GM21447 (cell line): Measurements from ENCODE around the gene HOXD13.

Experiments used
- ATAC-seq: cut with Tn5 transposase; IDR thresholded peaks from one replicate; pipeline ENCODE4 v1.9.1; 2021; ENCODE audit not compliant: unreplicated experiment

HOXD13 gene

DNA sequence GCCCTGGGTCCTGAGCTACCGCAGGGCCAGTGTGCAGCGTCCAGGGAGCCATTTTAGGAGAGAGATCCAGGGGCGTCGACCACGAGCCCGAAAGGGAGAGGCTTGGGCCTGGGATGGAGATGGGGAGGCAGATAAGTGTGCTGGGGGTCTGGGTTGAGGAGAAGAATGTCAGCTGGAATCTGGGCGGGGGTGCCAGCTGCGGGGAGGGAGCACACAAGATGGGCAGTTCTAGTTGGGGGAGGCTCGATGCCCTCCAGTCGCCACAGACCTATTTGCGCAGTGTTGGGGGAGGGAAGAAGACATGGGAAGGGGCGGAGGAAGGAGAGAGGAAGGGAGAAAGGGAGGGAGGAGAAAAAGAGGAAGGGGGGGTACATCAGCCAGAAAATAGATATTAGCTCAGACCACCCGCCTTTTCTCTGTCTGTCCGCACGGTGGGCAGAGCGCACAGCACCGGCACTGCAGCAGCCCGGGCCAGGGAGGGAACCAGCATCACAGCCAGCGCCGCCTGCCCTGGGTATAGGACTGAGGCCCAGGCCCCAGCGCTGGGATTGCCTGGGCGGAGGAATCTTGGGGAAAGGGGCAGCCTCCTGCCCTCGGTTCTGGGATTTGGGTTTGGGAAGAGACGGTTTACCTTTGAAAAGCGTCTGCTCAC is 12.7 kb downstream of the HOXD13 start:
- ATAC-seq: no peak

DNA sequence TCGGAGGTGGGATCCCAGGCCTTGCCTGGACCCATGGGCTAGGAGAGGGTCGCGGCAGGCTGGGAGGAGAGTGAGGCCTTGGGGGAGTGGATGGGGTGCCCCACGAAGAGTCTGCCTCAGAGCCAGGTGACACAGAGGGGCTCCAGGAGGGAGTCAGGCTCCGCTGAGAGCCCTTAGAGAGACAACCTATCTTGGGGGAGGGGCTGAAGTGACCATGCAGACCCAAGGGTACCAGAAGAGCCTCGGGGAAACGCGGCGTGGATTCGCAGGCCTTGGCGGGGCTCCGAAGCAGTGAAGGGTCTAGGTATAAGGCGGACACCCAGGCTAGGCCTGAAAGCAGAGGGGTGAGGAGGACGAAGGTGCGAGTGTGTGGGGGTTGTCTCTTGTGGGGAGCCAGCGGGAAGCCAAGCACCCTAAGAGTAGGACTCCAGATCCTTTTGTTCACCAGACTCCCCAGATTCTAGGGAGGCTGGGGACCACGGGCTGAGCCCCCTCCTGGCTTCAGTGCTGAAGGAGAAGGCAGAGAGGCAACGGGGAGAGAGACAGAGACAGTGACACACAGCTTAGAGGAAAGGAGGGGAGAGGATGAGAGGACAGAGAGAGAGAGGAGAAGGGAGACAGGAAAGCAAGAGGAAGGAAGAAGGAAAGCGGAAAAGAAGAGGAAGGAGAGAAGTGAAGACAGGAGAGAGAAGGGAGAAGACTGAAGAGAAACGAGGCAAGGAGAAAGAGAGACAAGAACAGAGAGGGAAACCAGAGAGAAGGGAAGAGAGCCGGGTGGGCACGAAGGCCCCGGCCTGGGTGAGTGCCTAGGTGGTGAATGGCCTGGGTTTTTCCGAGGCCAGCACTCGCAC is 13.4 kb downstream of the HOXD13 start:
- no peak for ATAC-seq

DNA sequence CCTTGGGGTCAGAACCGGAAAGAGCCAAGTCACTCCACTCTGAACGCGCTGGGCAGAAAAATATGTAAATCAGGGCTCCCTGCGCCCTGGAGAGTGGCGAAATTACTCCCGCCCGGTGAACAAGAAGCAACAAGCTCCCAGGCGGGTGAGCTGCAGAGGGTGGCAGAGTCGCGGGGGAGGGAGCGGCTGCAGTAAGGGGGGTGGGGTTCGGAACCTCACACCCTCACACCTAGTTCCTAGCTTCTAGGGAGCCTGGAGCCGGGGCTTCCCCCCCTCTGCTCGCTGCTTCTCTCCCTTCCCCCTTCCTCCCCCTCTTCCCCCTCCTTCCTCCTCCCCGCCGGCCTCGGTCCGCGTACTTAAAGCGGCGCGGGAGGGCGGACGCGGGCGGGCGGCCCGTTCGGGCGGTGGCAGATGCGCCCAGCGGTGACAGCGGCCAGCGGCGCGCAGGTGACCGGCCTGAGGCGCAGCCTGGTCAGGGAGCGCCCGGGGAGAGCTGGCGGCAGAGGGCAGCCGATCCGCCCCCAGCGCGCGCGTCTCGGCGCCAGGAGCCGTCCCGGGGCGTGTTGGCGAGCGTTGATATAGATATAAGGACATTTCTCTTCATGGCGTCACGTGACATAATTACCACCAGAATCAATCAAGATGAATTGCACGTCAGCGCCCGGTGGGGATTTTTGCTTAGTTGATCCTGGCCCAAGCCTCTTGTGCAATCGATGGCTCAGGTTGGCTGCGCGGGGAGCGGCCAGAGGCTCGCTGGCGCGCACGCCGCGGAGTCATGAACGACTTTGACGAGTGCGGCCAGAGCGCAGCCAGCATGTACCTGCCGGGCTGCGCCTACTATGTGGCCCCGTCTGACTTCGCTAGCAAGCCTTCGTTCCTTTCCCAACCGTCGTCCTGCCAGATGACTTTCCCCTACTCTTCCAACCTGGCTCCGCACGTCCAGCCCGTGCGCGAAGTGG is 14.3 kb downstream of the HOXD13 start, which contains the start of gene HOXD11:
Gene HOXD11 (plus strand): TSS at position 700 of the 959 bp plus-strand sequence. CDS start 76 bp downstream, at position 776.
- no peak for ATAC-seq

DNA sequence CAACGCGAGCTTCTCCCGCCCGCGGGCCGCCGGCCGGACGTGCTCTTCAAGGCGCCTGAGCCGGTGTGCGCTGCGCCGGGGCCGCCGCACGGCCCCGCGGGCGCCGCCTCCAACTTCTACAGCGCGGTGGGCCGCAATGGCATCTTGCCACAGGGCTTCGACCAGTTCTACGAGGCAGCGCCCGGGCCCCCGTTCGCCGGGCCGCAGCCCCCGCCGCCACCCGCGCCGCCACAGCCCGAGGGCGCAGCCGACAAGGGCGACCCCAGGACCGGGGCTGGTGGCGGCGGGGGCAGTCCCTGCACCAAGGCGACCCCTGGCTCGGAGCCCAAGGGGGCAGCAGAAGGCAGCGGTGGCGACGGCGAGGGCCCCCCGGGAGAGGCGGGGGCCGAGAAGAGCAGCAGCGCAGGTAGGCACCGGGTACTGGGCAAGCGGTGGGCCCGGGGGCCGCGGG is 15.2 kb downstream of the HOXD13 start:
- ATAC-seq: no peak

DNA sequence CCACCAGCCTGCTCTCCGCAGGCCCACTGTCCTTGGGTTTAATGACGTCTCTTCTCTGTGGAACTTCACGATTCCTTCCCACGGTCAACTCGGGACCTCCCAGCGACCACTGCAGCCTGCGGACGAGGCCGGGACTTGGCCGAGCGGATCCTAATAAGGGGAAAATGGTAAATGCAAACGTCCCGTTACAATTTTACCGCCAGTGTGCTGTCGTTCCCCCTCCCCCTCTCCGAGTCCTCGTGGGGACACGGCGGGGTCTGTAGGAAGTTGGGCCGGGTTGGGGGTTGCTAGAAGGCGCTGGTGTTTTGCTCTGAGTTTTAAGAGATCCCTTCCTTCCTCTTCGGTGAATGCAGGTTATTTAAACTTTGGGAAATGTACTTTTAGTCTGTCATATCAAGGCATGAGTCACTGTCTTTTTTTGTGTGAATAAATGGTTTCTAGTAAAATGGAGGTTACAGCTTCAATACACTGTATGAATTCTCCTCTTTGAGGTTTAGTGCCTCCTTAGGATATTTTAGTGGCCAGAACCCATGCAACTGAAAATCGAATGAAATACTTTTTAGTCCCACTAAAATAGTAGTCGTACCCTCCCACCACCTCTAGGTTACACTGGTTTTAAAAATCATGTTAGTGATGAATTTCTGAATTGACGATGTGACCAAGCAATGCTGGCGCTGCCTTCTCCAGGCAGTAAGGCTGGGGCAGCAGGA is 16.8 kb downstream of the HOXD13 start:
- ATAC-seq: no peak

DNA sequence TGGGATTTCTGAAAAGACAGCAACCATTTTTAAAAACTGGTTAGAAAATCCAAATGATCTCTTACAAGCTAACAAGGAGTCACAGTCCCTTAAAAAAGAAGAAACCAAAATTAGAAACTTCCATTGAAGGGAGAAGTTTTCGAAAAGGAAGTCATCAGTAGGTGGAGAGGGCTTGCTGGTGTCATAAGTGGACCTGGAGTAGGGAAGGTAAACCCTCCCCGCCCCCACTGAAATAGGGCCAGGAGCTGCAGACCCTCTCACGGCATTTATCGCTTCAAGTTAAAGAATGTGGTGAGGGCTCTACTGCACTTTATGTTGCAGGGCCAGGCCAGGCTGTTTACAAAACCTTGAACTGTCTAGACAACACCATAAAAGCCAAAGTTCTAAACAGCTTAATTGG is 17.4 kb downstream of the HOXD13 start:
- ATAC-seq: no peak

DNA sequence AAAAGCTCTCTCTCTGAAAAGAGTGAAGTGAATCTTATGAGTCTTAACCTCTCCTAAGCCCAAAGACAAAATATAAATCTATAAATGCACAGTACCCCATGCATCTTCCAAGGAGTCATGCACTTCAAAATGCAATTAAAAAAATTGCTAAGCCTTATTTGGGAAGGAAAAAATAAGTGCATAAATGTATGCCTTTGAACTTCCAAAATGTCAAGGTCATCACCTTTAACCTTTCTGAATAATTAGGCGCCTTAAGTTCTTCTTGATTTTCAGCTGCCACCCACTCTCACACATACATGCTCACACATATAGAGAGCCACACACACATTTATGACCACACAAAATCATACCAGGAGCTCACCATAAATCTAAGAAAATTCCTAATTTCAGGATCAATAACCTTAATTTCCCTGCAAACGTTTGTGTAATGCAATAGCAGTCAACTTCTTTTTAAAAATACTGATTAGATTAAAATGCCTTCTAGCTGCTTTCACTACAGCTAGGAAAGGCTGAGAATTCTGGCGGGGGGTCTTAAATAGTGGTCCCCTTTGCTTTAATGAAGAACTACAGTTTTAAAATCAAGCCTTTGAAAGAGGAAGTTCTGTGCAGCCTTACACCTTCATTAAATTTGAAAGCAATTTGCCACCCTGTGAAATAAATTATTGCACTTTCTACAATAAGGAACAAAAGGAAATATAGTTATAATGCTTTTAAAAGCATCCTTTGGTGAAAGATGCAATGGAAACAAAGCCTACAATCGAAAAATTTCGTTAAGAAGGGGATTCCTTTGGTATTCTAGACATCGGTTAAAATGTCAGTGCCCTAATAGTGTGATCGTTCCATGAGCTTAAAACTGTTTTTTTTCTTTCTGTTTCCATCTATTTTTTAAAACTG is 18.1 kb downstream of the HOXD13 start:
- no peak for ATAC-seq

DNA sequence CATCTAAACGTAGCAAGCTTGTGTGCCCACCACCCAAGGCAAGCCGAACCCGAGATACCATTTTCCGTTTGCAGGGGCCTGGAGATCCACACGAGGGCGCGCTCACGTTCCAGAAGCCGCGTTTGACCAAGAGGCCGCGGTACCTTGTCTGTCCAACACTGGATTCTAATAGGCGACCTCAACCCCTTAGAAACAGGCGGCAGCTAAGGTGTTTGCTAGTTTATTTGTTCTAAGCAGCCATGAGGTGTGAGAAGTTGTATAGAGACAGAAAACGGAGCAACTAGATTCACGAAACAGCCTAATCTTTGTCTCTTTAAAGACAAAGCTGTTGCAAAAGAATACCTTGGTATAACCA is 18.8 kb downstream of the HOXD13 start:
- ATAC-seq: no peak

DNA sequence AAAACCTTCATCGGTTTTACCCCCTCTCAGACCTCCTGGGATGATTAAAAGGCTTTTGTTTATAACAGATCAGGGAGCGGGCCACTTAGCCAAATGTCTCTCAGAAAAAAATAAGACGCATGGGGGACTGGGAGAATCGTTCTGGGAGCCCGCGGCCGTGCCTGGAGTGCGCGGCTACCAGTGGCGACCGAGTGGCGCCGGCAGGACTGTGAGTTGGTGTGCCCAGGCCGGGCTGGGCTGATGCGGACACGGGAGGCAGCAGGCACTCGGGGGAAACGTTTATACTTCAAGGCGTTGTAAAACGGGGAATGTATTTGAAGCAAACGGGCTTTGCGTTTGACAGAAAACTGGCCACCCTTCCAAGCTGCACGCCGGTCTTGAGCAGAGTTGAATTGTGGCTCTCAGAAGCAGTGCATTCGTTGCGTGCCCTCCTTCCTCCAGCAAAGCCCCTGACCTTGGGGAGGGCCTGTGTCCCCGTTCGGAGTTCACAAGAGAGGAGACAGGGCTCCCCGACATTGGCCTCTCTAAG is 19.4 kb downstream of the HOXD13 start:
- no peak for ATAC-seq

DNA sequence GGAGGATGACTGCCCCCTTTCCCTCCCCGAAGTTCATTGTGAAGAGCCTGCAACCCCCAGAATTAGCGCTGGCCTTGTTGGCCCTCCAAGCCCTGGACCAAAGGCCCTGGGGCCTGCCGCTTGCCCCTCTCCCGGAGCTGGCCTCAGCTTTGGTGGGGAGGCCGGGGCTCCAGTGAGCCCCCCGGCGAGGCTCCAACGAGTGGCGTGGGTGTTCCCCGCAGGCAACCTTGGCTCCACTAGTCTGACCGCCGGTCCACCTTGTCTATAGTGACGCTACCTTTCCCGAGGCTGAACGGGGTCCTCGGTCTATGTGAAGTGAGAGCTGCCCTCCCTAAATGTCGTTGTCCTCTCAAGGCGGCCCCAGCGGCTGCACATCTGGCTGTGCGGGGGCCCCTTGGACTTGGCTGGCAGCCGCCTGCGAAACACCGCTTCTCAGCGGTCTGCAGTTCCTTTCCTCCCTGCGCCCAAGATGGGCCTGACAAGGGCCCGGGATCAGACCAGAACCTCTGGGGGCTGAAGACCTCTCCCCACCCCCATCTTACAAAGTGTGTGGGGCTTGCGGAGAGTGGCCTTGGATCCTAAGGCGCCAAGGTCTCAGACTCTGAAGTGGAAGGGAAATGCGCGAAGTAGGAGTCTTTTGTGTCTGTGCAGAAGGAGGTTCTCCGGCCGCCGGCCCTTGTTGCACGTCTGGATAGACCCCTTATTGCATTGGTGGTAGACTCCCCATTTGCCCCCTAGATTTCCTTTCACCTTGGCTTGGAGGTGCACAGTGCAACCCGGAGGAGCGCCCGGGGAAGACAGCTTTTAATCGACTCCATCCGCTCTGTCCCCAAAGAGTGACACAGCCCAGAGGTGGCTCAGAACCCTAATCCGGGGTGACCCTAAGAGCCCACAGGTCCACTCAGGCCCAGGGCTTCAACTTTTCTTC is 20.1 kb downstream of the HOXD13 start:
- ATAC-seq: no peak

DNA sequence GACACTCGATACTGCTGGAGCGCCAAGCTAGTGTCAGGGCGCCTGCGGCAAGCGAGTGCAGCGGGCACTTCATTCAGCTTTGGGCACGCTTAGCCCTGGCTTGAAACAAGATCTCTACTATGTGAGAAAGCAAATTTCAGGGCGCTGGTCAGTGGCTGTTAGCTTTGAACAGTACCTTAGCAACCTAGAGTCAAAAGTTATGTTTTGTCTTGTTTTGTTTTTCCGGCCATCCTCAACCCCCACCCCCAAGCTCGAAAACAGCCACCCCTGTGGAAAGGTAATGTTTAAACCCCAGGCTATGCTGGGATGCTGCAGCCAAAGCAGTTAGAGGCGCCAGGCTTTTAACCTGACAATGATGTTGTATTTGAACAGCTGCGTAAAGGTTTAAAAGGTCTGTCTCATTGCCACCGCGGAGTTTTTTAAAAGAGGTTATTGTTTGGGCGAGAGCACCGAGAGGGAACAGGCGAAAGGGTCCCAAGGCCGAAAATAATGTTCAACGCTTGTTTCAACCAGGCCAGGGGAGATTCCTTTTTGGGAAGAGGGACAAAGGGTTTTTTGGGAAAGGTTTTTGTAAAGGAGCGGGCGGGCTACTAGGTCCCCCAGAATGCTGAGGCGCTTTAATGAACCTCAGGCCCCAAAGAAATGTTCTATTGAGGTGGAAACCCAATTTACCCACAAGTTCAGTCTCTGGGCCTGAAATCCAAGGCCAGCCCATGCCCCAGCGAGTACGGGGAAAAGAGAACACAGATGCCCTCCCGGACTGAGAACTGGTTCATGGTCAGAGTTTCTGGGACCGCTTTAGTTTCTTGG is 21.8 kb downstream of the HOXD13 start:
- ATAC-seq: no peak

DNA sequence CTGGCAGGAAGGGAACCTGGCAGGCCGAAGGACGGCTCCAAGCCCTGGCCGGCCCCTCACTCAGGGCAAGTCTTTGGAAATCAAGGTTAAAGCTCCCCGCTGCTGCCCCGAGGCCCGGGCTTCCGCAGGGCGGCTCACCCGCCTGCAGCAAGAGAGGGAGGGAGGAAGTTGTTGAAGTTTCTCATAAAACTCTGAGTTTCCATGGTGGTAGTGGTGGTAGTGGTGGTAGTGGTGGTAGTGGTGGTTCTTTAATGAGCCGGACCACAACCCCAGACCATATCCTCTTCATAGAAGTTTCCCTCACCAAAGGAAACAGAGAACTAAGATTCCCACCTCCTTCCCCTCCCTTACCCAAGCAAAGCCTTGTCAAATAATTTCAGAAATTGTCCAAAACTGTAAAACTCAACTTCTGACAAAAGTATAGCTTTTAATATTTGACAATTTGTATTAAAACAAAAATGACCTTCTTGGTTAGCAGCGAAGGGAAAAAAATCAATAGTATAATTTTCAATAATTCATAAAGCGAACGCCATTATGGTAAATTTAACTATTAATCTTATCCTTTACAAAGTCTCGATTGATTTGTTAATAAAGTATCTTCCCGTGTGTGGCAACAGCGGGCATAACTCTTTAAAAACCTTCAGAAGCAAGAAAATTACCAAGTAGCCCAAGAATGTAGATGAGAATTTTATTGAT is 22.6 kb downstream of the HOXD13 start:
- no peak for ATAC-seq

DNA sequence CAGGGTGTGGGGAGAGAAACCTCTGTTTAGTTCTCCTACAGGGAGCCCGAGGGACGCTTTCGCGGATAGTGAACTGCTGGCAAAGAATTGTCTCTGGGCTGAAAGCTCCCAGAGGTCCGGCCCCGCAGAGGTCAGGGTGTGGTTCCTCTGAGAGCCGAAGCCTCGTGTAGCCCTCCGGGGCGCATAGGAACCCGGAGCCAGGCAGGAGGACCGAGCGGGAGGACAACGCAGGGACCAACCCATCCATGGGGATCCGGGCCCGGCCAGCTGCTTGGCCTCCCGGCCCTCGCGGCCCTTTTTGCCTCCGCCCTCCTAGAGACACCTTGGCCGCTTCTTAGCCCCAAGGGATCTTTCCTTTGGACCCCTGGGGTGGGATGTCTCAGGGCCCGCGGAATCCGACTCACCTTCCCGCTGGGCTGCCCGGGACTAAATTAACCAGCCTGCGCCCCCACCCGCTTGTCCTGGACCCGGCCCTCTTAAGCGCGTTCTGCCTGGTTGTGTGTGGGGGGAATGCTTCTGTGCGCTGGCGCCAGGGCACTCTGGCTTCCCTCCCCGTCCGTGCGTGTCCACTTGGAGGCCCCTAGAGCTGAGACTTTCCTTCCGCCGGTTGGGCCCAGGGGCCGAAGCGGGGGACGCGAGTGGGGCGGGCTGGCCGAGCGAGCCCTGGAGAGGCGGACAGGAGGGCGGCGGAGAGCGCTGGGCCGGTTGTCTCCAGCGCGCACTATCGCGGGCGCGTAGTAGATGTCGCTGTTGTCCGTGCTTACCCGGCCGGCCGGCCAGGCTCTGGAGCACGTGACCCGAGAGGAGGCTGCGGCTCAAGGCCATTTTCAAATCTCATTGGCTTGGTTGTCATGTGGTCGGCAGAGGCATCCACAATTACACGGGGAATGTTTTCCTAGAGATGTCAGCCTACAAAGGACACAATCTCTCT is 23.6 kb downstream of the HOXD13 start, which contains the start of gene HOXD10:
Gene HOXD10 (plus strand): TSS at position 896 of the 931 bp plus-strand sequence. CDS start 56 bp downstream, outside the sequence.
- ATAC-seq: no peak

DNA sequence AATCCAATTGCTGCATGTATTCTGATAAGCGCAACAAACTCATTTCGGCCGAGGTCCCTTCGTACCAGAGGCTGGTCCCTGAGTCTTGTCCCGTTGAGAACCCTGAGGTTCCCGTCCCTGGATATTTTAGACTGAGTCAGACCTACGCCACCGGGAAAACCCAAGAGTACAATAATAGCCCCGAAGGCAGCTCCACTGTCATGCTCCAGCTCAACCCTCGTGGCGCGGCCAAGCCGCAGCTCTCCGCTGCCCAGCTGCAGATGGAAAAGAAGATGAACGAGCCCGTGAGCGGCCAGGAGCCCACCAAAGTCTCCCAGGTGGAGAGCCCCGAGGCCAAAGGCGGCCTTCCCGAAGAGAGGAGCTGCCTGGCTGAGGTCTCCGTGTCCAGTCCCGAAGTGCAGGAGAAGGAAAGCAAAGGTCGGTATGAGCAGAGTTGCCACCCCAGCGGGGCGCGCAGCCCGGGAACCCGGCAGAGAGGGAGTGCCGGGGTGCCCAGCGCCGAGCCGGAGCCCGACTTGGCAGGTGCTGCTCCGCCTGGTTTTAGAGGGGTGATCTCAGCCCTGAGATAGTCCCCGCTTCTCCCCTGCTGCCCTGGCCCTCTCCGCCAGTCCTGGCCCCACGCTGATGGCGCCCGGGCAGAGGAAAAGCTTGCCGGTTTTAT is 24.8 kb downstream of the HOXD13 start:
- ATAC-seq: no peak

DNA sequence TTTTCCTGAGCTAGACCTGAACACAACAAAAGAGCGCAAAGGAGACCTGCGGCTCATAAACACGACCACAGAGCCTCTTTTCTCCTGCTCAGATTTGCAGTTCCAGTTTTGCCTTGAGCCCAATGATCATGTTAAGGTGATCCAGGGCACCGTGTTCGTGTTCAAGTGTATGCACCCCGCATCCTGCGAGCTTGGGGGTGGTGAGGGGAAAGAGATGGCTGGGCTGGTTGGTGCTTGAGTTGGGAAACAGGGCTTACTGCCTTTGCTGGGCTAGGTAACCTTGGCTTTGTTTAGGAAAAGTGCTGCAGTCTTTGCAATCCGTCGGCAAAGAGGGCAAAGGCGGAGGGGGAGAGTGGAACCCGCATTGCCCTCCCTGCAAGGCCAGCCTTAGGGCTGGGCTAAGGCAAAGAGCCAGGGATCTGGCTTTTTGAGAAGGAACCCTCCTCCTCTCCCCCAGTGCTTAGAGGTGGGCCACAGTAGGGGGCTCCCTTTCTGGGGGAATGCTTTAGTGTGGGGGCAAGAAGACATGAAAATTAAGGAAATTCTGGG is 25.4 kb downstream of the HOXD13 start:
- no peak for ATAC-seq
